Astrocyte of the cerebellum (primary cell): Measurements from ENCODE around the gene SLC16A5.

Experiments used
- DNase-seq: peaks from one replicate; pipeline ENCODE4 v3.0.0-alpha.2; 2011; ENCODE audit warnings: low read depth
- H3K4me3 ChIP-seq: 2 replicates; pipeline ENCODE4 v1.5.1; 2011; ENCODE audit warnings: mild to moderate bottlenecking, low read depth, low read length, moderate library complexity
- in situ Hi-C: cut with HindIII; loops from 2 replicates; pipeline ENCODE4 v1.10.0; 2017; ENCODE audit warnings: low sequenced_read_pairs
- TF ChIP-seq, protein P1 (sequence below): IDR thresholded peaks from 2 replicates; pipeline ENCODE4 v1.5.1; 2012; ENCODE audit warnings: low read length, low read depth, moderate library complexity, mild to moderate bottlenecking; ENCODE audit errors: missing control alignments

SLC16A5 gene

GRCh38 chr17:75152523-75152921 is 64.8 kb downstream of the SLC16A5 start:
- TF ChIP-seq, protein P1, sequence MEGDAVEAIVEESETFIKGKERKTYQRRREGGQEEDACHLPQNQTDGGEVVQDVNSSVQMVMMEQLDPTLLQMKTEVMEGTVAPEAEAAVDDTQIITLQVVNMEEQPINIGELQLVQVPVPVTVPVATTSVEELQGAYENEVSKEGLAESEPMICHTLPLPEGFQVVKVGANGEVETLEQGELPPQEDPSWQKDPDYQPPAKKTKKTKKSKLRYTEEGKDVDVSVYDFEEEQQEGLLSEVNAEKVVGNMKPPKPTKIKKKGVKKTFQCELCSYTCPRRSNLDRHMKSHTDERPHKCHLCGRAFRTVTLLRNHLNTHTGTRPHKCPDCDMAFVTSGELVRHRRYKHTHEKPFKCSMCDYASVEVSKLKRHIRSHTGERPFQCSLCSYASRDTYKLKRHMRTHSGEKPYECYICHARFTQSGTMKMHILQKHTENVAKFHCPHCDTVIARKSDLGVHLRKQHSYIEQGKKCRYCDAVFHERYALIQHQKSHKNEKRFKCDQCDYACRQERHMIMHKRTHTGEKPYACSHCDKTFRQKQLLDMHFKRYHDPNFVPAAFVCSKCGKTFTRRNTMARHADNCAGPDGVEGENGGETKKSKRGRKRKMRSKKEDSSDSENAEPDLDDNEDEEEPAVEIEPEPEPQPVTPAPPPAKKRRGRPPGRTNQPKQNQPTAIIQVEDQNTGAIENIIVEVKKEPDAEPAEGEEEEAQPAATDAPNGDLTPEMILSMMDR = no peak
- peak overlapping the region; percentile 95 for H3K4me3 ChIP-seq
- in situ Hi-C loops = no loop called here
- DNase-seq = no peak

GRCh38 chr17:75152922-75153779 is 65.4 kb downstream of the SLC16A5 start:
- no peak for DNase-seq
- in situ Hi-C loops = no loop called here
- H3K4me3 ChIP-seq = peak overlapping the region; percentile 95
- TF ChIP-seq, protein P1 = no peak

DNA sequence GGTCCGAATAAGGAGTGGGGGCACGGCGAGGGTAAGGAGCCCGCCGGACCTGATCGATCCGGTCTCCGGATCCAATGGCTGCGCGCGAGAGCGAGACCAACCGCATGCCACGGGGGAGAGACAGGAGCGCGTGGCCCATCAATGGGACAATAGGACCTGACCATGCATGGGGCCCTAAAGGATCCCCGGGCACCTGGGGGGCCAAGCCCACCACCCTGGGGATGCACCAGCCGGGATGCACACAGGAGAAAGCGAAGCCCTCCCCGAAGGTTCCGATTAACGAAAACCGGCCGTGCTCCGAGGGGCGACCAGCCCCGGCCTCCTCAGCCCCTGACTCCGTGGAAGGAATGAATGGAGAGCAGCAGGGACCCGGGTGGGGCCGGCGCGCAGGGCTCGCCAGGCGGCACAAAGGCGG is 66.0 kb downstream of the SLC16A5 start:
- TF ChIP-seq, protein P1 = no peak

GRCh38 chr17:75154195-75155106 is 66.7 kb downstream of the SLC16A5 start, which contains the start of gene JPT1:
Gene JPT1, minus strand, starts transcription at chr17:75154512. Its CDS starts 115 bp downstream, at chr17:75154397.
- H3K4me3 ChIP-seq = peak within 1 kb of the TSS; percentile 95
- in situ Hi-C loops = no loop called here
- TF ChIP-seq, protein P1 = no peak
- DNase-seq = peak; percentile 98

More for the DNA sequence above, 66.0 kb downstream of the SLC16A5 start:
- peak overlapping the region; percentile 95 for H3K4me3 ChIP-seq
- DNase-seq = no peak
- in situ Hi-C loops = no loop called here

DNA sequence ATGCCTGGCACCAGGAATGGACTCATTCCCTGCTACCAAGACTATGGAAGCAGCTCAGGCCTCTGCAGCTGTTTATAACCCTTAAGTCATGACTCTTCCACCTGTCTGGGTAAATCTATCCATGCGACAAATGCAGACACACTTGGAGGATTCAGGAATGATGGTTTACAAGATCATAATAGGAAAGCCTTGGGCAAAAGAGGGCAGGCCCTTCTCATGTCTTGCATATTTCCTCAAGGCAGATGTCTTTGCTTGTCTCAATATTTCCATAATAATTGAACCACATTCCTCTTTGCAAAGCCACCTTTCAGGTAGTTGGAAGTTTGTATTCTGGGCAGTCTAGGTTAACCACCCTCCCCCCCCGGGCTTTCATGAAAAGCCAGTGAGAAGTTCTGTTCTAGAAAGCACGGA is 67.4 kb downstream of the SLC16A5 start:
- in situ Hi-C loops = no loop called here
- H3K4me3 ChIP-seq = no peak overlapping the region

More for the DNA sequence above, 67.4 kb downstream of the SLC16A5 start:
- DNase-seq = no peak
- TF ChIP-seq, protein P1 = no peak
